HG03060 (cell line): ENCODE data around the gene NEURL2.

ENCODE experiments used
- ATAC-seq: cut with Tn5 transposase; IDR thresholded peaks from one replicate; pipeline ENCODE4 v1.9.1; 2021; ENCODE audit warnings: low read depth, moderate number of reproducible peaks; ENCODE audit not compliant: unreplicated experiment

NEURL2 gene

GRCh38 chr20:45920462-45921336 lies 29.7 kb upstream of the NEURL2 start:
- no peak for ATAC-seq

DNA sequence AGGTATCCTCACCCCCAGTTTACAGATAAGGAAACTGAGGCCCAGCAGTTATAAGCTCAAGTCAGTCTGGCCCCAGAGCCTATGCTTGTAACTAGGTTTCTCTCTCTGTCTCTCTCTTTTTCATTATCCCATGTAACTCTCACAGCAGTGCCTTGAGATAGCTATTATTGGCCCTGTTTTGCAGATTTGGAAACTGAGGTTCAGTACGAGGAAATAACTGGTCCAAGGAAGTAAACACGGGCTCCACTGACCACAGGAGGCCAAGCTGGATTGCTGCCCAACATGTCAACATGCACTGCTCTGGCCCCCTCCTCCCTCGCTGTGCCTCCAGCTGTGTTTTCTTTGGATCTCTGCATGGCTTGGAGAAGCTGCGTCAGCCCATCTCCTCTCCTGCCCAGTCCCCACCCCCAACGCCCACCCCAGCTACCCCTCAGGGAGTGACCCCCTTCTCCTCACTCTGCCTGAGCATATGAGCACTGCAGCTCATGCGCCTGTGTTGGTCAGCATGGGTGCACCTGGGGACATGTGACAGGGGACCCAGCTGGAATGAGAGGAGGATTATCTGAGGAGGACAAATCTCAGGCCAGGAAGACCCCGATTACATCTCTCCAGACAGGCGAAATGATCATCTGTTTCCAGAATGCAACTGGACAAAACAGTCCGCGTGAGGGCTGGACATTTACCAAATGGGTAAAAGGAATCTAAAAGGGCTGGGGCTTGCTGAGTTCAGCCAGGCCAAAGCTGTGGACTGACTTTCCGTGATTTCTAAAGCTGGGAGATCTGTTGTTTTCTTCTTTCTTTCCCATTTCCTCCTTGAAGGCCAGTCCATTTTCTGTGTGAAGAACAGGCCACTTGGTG lies 28.8 kb upstream of the NEURL2 start:
- no peak for ATAC-seq

DNA sequence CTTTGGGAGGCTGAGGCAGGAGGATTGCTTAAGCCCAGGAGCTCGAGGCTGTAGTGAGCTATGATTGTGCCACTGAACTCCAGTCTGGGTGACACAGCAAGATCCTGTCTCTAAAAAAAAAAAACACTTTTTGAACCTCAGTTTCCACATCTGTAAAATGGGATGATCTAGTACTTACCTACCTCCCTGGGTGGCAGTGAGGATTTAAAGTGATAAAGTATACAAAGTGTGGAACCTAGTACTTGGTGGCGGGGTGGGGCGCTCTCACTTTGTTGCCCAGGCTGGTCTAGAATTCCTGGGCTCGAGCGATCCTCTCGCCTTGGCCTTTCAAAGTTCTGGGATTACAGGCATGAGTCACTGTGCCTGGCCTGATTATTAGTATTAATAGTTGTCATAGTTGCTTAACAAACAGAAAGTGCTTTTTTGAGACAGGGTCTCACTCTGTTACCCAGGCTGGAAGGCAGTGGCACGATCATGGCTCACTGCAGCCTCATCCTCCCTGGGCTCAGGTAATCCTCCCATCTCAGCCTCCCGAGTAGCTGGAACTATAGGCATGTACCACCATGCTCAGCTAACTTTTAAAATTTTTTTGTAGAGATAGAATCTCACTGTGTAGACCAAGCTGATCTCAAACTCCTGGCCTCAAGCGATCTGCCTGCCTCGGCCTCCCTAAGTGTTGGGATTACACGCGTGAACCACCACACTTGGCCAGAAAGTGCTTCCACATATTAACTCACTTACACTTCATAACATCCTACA lies 27.9 kb upstream of the NEURL2 start:
- no peak for ATAC-seq

DNA sequence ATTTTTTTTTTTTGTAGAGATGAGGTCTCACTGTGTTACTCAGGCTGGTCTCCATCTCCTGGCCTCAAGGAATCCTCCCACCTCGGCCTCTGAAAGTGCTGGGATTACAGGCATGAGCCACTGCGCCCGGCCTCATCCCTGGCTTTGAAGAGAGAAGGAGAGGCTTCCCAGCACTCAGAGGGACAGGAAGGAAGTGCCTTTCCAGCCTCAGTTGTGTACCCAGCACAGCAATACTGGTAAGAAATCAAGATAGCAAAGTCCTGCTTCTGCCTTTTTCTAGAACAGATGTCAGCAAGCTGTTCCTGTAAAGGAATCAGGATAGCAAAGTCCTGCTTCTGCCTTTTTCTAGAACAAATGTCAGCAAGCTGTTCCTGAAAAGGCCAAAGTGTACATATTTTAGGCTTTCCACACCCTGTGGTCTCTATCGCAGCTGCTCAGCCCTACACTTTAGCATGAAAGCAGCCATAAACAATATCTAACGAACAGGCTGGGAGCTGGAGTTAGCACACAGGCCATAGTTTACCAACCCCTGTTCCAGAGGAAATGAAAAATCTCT lies 27.3 kb upstream of the NEURL2 start:
- ATAC-seq: no peak

DNA sequence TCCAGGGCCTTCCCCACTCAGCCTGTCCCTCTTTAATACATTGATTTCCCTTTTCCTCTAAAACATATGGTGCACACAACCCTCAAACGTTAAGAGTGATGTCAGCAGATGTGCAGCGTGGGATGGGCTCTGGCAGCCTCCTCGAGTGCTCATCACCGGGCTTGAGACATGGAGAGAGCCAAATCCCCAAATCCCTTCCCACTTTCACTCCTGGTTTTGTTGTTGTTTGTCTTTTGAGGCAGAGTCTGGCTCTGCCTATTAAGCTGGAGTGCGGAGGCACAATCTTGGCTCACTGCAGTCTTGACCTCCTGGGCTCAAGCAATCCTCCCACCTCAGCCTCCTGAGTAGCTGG lies 26.8 kb upstream of the NEURL2 start:
- ATAC-seq: no peak

DNA sequence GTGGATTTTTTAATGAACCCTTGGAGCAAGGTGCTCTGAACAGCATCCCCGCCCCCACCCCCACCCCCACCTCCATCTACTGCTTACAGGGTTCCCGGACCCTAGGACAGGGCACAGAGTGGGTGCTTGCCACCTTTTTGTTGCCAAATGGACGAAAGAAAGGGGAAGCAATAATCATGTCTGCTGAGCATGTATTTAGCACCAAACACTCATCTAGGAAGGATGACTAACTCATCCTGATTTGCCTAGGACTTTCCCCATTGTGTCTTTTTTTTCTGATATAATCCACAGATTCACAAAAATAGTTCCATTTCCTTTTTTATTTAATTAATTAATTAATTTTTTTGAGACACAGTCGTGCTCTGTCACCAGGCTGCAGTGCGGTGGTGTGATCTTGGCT lies 22.1 kb upstream of the NEURL2 start:
- no peak for ATAC-seq

- ATAC-seq: no peak
Observed at GRCh38 chr20:45912344-45912682, 21.3 kb upstream of the NEURL2 start.

- ATAC-seq: no peak
Observed at GRCh38 chr20:45911486-45912343, 20.7 kb upstream of the NEURL2 start, which contains the start of gene PLTP. TSS of gene PLTP (minus strand) at chr20:45912155. CDS start at chr20:45911452, 703 bp downstream.

GRCh38 chr20:45910670-45911485 lies 19.9 kb upstream of the NEURL2 start:
- ATAC-seq: peak; percentile 87

DNA sequence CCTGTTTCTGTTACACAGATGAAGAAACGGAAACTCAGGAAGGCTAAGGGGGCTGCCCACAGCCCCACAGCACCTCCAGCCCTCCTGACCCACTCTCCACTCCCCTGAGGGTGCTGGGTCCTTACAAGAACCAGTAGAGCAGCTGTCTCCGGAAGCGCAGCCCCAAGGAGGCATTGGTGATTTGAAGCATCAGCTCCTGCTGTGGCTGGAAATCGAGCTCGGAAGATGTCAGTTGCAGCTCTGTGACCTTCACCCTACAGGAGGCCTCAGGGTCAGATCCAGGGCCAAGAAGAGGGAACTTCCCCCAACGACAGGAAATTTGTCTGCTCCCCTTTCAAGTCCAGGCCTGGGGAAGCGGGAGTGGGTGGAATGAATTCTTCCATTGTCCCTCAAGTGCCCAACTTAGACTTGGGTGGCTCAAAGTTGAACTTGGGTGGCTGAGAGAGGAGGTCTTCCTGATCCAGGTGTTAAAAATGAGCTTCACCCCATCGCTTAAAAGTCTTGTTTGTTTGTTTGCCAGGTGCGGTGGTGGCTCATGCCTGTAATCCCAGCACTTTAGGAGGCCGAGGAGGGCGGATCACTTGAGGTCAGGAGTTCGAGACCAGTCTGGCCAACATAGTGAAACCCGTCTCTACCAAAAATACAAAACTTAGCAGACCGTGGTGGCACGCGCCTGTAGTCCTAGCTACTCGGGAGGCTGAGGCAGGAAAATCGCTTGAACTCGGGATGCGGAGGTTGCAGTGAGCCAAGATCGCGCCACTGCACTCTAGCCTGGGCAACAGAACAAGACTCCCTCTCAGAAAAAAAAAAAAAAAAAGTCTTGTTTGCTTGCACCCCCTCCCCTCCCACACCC lies 19.0 kb upstream of the NEURL2 start:
- ATAC-seq: no peak

GRCh38 chr20:45909336-45909808 lies 18.4 kb upstream of the NEURL2 start:
- no peak for ATAC-seq

DNA sequence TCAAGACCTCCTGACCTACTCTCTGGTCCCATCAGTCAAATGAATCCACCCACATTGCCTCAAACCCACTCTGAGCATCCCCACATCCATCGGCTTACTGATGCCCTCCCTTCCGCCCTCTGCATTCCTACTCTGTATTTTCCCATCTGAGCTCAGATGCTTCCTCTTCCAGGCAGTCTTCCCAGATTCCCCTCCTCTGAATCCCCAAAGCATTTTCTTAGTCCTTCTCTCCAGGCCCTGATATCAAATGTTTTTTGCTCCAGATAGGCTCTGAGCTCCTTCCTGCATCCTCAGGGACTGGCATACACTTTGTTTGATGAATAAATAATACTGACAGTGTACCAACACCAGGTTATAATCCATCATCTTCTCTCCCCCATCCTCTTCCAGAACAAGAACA lies 17.1 kb upstream of the NEURL2 start:
- no peak for ATAC-seq

DNA sequence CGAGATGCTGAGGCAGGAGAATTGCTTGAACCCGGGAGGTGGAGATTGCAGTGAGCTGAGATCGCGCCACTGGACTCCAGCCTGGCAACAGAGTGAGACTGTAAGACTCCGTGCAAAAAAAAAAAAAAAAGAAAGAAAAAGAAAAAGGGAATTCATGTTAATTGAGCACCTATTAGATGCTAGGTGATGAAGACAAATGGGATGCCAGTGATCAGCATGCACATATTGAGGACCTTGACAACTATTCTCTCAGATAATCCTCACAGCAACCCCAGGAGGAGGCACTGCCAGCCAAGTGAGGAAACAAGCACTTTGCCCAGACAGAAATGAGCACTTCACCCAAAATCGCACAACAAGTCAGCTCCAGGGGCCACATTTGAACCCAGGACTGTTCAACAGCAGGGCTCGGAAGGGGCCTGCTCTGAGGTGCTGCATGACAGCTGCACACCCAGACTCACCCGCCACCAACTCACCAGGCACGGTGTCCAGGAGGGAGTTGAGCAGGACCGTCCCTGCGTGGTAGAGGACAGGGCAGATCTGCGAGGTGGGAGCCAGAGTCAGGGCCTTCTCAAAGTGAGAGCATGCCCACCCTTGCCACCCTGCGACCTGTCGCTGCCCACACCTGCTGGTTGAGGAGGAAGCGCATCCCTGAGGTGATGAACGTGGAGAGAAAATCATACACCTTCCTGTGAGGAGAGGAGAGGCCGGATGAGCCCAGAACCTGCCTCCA lies 16.4 kb upstream of the NEURL2 start:
- no peak for ATAC-seq

DNA sequence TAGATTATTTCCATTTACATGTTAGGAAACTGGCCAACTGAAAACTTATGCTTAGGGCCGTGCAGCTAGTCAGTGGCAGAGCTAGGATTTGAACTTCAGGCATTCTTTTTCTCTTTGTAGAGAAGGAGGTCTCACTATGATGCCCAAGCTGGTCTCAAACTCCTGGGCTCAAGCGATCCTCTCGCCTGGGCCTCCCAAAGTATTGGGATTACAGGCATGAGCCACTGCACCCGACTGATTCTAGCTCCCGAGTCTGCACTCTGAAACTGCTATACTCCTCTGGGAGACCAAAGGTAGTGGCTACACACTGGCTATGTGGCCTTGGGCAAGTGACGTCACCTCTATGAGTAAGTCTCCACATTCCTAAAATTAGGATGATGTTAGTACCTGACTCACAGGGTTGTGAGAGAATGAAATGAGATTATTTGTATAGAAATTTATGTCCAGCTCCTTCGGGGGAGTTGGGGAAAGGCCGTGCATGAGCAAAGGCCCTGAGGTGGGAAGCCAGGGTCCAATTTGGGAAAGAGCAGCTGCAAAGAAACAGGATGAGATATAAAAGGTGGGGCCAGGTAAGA lies 14.6 kb upstream of the NEURL2 start:
- no peak for ATAC-seq

- no peak for ATAC-seq
Observed at GRCh38 chr20:45904583-45905504, 13.8 kb upstream of the NEURL2 start.

DNA sequence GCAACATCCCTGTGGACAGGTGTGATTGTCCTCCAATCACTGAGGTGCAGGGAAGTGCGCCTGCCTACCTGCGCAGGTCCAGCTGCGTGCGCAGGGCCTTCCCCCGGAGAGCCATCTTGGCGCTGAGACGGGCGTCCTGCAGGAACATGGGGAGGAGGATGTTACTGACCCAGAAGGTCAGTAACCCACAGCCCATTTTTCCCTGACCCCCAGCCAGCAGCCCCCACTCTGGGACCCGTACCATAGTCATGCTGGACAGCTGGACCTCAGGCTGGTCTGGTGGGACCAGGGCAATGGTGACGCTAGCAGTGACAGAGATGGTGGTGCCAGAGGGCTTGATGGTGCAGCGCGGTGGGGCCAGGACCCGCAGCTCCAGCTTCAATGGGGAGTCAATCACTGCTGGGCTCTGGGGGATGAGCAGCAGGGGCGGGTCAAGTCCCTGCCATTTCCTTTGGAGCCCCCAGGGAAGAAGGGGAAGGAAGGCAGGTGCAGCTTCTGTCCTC lies 11.2 kb upstream of the NEURL2 start:
- ATAC-seq: no peak
